ENCODE data around the gene VEPH1.

DNA sequence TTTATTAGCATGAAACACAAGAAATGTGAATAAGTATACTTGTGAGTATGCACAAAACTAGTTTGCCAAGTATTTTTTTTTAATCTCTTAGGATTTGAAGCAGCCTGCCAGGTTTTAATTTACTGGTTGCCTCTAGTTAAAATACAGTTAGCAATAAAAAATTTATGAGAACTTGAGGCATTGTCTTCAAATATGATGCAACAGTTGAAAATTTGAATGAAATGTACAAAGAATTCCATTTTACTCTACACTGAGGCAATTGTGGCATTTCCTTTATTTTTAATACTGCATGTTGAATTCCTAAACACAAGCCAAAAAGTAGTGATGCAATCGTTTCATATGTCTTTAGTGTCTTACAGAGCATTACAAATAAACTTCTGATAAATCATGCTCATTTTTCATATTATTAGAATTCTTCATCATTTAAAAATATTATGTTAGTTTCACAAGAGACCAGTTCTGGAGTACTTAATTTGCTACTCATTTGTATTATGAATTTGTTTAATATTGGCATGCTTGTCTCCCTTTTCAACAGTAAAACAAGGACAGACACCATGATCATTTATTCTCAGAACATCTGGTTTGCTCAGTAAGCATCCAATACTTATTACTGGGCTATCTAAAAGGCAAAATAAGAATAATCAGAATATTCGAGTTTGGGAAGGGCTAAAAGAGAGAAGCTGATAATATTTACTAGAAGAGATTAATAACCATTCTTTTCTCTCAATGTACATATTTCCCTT is 191.4 kb downstream of the VEPH1 start:
- TF ChIP-seq, protein P1, sequence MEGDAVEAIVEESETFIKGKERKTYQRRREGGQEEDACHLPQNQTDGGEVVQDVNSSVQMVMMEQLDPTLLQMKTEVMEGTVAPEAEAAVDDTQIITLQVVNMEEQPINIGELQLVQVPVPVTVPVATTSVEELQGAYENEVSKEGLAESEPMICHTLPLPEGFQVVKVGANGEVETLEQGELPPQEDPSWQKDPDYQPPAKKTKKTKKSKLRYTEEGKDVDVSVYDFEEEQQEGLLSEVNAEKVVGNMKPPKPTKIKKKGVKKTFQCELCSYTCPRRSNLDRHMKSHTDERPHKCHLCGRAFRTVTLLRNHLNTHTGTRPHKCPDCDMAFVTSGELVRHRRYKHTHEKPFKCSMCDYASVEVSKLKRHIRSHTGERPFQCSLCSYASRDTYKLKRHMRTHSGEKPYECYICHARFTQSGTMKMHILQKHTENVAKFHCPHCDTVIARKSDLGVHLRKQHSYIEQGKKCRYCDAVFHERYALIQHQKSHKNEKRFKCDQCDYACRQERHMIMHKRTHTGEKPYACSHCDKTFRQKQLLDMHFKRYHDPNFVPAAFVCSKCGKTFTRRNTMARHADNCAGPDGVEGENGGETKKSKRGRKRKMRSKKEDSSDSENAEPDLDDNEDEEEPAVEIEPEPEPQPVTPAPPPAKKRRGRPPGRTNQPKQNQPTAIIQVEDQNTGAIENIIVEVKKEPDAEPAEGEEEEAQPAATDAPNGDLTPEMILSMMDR (IDR thresholded peaks at IDR 0.05; ENCODE audit: insufficient read depth, low read length, poor library complexity, severe bottlenecking), result no peak
- no peak for TF ChIP-seq EZH2phosphoT487 (conservative IDR thresholded peaks at IDR 0.05; ENCODE audit: low read length)

Measured in SU-DHL-6 (cell line).